KMS-11 (cell line): ENCODE data around the gene MAP3K15.

Experiments
- H2AFZ ChIP-seq: fragments of 200-600 bp; sonication (generic); 2 replicates; pipeline ENCODE4 v1.6.1; 2016; ENCODE audit warnings: antibody characterized with exemption, mixed run types, low read depth
- H3K27ac ChIP-seq: fragments of 200-600 bp; sonication (generic); 2 replicates; pipeline ENCODE4 v1.6.1; 2016; ENCODE audit warnings: mild to moderate bottlenecking, mixed run types
- H3K27me3 ChIP-seq: fragments of 200-600 bp; sonication (generic); 2 replicates; pipeline ENCODE4 v1.6.1; 2017; ENCODE audit warnings: mild to moderate bottlenecking, low read depth, mixed run types, moderate library complexity; ENCODE audit not compliant: insufficient read depth
- H3K36me3 ChIP-seq: fragments of 200-600 bp; sonication (generic); 2 replicates; pipeline ENCODE4 v1.6.1; 2017; ENCODE audit warnings: mild to moderate bottlenecking, mixed run types; ENCODE audit not compliant: insufficient read depth
- H3K4me1 ChIP-seq: fragments of 200-600 bp; sonication (generic); 2 replicates; pipeline ENCODE4 v1.6.1; 2016; ENCODE audit warnings: mild to moderate bottlenecking, low read depth, mixed run types; ENCODE audit not compliant: poor library complexity, severe bottlenecking
- H3K4me2 ChIP-seq: fragments of 200-600 bp; sonication (generic); 2 replicates; pipeline ENCODE4 v1.7.0; 2016; ENCODE audit warnings: mild to moderate bottlenecking, mixed run types
- H3K4me3 ChIP-seq: fragments of 200-600 bp; sonication (generic); IDR thresholded peaks from 2 replicates; pipeline ENCODE4 v1.6.1; 2017; ENCODE audit warnings: low read depth, low read length, mixed read lengths; ENCODE audit not compliant: insufficient read depth
- H3K79me2 ChIP-seq: fragments of 200-600 bp; sonication (generic); 2 replicates; pipeline ENCODE4 v1.6.1; 2016; ENCODE audit warnings: low read depth, mixed run types; ENCODE audit not compliant: insufficient read depth
- H3K9ac ChIP-seq: fragments of 200-600 bp; sonication (generic); 2 replicates; pipeline ENCODE4 v1.6.1; 2016; ENCODE audit warnings: mild to moderate bottlenecking, mixed run types
- H4K20me1 ChIP-seq: fragments of 200-600 bp; sonication (generic); 2 replicates; pipeline ENCODE4 v1.6.1; 2016; ENCODE audit warnings: mild to moderate bottlenecking, mixed run types; ENCODE audit not compliant: insufficient read depth
- TF ChIP-seq, protein P1 (sequence below): fragments of 200-600 bp; sonication (generic); conservative IDR thresholded peaks from 2 replicates; pipeline ENCODE4 v1.6.1; 2017; ENCODE audit warnings: low read depth, mild to moderate bottlenecking, antibody characterized with exemption, low read length, moderate library complexity, mixed read lengths

MAP3K15 gene

DNA sequence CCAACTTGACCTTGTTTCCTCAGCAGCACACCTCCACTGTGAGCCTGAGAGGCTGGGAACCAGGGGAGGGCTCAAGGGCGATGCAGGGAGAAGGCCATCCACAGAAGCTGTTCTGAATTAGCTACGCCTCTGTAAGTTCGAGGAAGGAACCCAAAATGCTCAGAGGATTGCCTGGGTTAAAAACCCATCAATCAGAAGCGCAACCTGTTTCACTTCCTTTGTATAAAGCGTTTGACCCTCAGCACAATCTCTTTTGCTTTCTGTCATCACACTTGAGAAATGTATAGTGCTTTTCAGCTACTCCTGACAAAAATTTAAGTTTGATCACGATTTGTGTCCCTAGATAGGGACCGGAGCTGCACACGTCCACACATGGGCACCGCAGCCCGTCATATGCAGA is 48.0 kb upstream of the MAP3K15 start:
- no peaks in the 10 kb centered on the region for H3K79me2 ChIP-seq
- H3K27ac ChIP-seq = no peak overlapping the region
- no peaks in the 10 kb centered on the region for H4K20me1 ChIP-seq
- no peak overlapping the region for H3K4me2 ChIP-seq
- H3K36me3 ChIP-seq = no peaks in the 10 kb centered on the region
- TF ChIP-seq, protein P1, sequence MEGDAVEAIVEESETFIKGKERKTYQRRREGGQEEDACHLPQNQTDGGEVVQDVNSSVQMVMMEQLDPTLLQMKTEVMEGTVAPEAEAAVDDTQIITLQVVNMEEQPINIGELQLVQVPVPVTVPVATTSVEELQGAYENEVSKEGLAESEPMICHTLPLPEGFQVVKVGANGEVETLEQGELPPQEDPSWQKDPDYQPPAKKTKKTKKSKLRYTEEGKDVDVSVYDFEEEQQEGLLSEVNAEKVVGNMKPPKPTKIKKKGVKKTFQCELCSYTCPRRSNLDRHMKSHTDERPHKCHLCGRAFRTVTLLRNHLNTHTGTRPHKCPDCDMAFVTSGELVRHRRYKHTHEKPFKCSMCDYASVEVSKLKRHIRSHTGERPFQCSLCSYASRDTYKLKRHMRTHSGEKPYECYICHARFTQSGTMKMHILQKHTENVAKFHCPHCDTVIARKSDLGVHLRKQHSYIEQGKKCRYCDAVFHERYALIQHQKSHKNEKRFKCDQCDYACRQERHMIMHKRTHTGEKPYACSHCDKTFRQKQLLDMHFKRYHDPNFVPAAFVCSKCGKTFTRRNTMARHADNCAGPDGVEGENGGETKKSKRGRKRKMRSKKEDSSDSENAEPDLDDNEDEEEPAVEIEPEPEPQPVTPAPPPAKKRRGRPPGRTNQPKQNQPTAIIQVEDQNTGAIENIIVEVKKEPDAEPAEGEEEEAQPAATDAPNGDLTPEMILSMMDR = no peak
- no peaks in the 10 kb centered on the region for H3K27me3 ChIP-seq
- H3K4me3 ChIP-seq = no peak overlapping the region
- H3K9ac ChIP-seq = no peak overlapping the region
- H3K4me1 ChIP-seq = peaks cover 29% of the 10 kb centered on the region
- no peak overlapping the region for H2AFZ ChIP-seq

DNA sequence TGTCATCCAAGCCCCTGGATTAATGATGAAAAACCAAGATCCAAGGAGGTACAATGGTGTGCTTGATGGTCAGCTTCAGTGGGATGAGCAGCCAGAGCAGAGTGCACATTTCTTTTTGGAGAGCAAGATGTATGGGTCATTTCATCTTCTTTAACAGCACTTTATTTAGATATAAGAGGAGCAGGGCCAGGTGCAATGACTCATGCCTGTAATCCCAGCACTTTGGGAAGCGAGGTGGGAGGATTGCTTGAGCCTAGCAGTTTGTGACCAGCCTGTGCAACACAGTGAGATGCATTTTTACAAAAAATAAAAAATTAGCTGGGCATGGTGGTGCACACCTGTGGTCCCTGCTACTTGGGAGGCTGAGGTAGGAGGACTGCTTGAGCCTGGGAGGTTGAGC is 45.3 kb upstream of the MAP3K15 start:
- no peaks in the 10 kb centered on the region for H3K36me3 ChIP-seq
- no peak overlapping the region for H3K27ac ChIP-seq
- TF ChIP-seq, protein P1 = no peak
- H3K4me1 ChIP-seq = peaks cover 5% of the 10 kb centered on the region
- no peaks in the 10 kb centered on the region for H3K79me2 ChIP-seq
- no peak overlapping the region for H3K9ac ChIP-seq
- no peak overlapping the region for H2AFZ ChIP-seq
- H3K4me2 ChIP-seq = no peak overlapping the region
- no peak overlapping the region for H3K4me3 ChIP-seq
- H3K27me3 ChIP-seq = no peaks in the 10 kb centered on the region
- no peaks in the 10 kb centered on the region for H4K20me1 ChIP-seq

GRCh38 chrX:19557822-19558221 is 42.5 kb upstream of the MAP3K15 start:
- no peak overlapping the region for H3K9ac ChIP-seq
- H3K27ac ChIP-seq = no peak overlapping the region
- H3K4me1 ChIP-seq = peaks cover 10% of the 10 kb centered on the region
- no peaks in the 10 kb centered on the region for H4K20me1 ChIP-seq
- no peak overlapping the region for H3K4me2 ChIP-seq
- H3K79me2 ChIP-seq = no peaks in the 10 kb centered on the region
- H3K36me3 ChIP-seq = no peaks in the 10 kb centered on the region
- H3K27me3 ChIP-seq = no peaks in the 10 kb centered on the region
- no peak overlapping the region for H3K4me3 ChIP-seq
- no peak overlapping the region for H2AFZ ChIP-seq
- TF ChIP-seq, protein P1 = no peak

- Histone ChIP-seq H3K4me2 (no peak overlapping the region), H3K79me2 (no peaks in the 10 kb centered on the region), H4K20me1 (no peaks in the 10 kb centered on the region), H3K27ac (no peak overlapping the region), H3K4me3 (no peak overlapping the region), H3K27me3 (no peaks in the 10 kb centered on the region), H2AFZ (no peak overlapping the region), H3K36me3 (no peaks in the 10 kb centered on the region), H3K9ac (no peak overlapping the region), H3K4me1 (peaks cover 10% of the 10 kb centered on the region)
- TF ChIP-seq, protein P1 = no peak
Observed at GRCh38 chrX:19556202-19556601, 40.9 kb upstream of the MAP3K15 start.

GRCh38 chrX:19555683-19556082 is 40.4 kb upstream of the MAP3K15 start:
- no peaks in the 10 kb centered on the region for H4K20me1 ChIP-seq
- H2AFZ ChIP-seq = no peak overlapping the region
- TF ChIP-seq, protein P1 = no peak
- H3K4me3 ChIP-seq = no peak overlapping the region
- H3K4me1 ChIP-seq = peaks cover 10% of the 10 kb centered on the region
- no peaks in the 10 kb centered on the region for H3K79me2 ChIP-seq
- H3K9ac ChIP-seq = no peak overlapping the region
- no peak overlapping the region for H3K4me2 ChIP-seq
- no peaks in the 10 kb centered on the region for H3K27me3 ChIP-seq
- no peaks in the 10 kb centered on the region for H3K36me3 ChIP-seq
- no peak overlapping the region for H3K27ac ChIP-seq
